IgD-negative memory B cell (primary cell): ENCODE results near the gene KCNH1. TPM values are rescaled to one million over a fixed set of nuclear protein-coding genes. Genes with fewer than 3 reads are reported as not detected.
A peak's percentile ranks its signal among the peaks of the same experiment; 100 is the strongest.

Source experiments
- H3K27ac Mint-ChIP-seq, 3 donors: one replicate each; pipeline ENCODE4 v1.8.0; 2020 to 2022; ENCODE audit warnings: mild to moderate bottlenecking in 3 of 3, mixed read lengths in 3 of 3, moderate library complexity in 1 of 3
- H3K27me3 Mint-ChIP-seq: one replicate; pipeline ENCODE4 v1.8.0; 2021; ENCODE audit warnings: mixed read lengths
- H3K36me3 Mint-ChIP-seq: one replicate; pipeline ENCODE4 v1.8.0; 2020; ENCODE audit warnings: mild to moderate bottlenecking, mixed read lengths
- H3K4me1 Mint-ChIP-seq, 3 donors: one replicate each; pipeline ENCODE4 v1.8.0; 2020 to 2022; ENCODE audit warnings: mixed read lengths in 3 of 3, mild to moderate bottlenecking in 1 of 3
- H3K4me3 Mint-ChIP-seq, 4 donors: one replicate each; pipeline ENCODE4 v1.8.0; 2020 to 2022; ENCODE audit warnings: mild to moderate bottlenecking in 4 of 4, mixed read lengths in 4 of 4, moderate library complexity in 3 of 4
- H3K9me3 Mint-ChIP-seq, 3 donors: one replicate each; pipeline ENCODE4 v1.8.0; 2020 to 2021; ENCODE audit warnings: mixed read lengths in 3 of 3, mild to moderate bottlenecking in 1 of 3
- polyA plus RNA-seq: library from polyadenylated mRNA; unstranded; fragments of 300-500 nt; fragmentation: Illumina TruSeq; gene quantifications from one replicate; pipeline ENCODE4 v1.2.3, GENCODE V29; 2021

Gene KCNH1
- polyA plus RNA-seq, 1 donor from 2014 or later = 0.14 TPM

DNA sequence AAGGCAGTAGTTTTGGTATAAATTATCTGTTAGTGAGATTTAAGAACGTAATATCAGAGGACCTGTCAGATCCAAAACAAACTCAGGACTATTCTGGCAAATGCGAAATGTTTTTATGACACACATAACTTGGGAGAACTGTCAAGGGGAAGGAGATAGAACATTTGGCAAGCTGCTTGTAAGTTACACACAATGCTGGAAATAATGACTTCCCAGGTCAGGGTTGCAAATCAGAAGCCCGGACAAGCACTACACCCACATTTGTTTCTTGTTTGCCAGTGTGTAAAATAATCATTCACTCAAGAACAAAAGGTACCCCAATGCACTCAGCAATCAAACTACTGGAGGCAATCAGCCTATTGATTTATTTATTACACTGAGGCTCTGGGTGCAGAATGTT, 354.7 kb downstream of the KCNH1 start:
- Mint-ChIP-seq H3K27me3 (peaks cover 16% of the 10 kb centered on the region), H3K36me3 (peaks cover 2% of the 10 kb centered on the region), H3K9me3 (no peaks in the 10 kb centered on the region), H3K4me1 (no peaks in the 10 kb centered on the region), H3K27ac (no peak overlapping the region), H3K4me3 (no peak overlapping the region)

DNA sequence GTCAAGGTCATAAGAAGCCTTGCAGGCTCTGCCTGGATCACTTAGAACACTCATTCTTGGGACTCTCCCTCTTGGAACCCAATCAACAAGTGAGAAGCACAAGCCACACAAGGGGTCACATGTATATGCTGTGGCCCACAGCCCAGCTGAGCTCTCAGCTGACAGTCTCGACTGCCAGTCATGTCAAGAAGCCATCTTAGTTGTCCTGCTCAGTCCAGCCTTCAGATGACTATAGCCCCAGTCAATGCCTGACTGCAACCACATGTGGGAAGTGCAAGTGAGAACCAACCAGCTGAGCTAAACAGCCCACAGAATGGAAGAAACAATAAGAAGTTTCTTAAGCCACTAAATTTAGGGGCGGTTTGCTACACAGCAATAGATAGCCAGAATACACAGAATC, 356.0 kb downstream of the KCNH1 start:
- Mint-ChIP-seq H3K27ac (no peak overlapping the region), H3K9me3 (no peaks in the 10 kb centered on the region), H3K36me3 (peaks cover 2% of the 10 kb centered on the region), H3K27me3 (peaks cover 21% of the 10 kb centered on the region), H3K4me3 (no peak overlapping the region), H3K4me1 (no peaks in the 10 kb centered on the region)

DNA sequence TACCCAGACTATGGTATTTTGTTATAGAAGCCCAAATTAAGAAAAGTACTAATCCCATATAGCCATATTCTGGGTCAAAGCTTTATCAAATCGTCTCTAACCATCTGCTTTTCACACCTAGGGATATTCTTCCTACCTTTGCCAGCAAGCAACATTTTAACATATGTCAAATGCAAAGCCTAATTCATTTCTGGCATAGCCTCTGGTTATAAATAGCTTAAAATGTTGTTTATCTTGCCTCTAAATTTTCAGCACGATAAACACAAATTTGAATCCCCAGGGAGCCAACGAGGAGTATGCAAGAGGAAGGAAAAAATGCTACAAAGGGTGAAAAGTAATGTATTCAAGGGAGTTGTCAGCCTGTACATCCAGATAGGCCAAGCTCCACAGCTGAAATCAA, 357.2 kb downstream of the KCNH1 start:
- Mint-ChIP-seq H3K9me3 (no peaks in the 10 kb centered on the region), H3K4me3 (no peak overlapping the region), H3K27ac (no peak overlapping the region), H3K36me3 (peaks cover 2% of the 10 kb centered on the region), H3K4me1 (no peaks in the 10 kb centered on the region), H3K27me3 (peaks cover 18% of the 10 kb centered on the region)

DNA sequence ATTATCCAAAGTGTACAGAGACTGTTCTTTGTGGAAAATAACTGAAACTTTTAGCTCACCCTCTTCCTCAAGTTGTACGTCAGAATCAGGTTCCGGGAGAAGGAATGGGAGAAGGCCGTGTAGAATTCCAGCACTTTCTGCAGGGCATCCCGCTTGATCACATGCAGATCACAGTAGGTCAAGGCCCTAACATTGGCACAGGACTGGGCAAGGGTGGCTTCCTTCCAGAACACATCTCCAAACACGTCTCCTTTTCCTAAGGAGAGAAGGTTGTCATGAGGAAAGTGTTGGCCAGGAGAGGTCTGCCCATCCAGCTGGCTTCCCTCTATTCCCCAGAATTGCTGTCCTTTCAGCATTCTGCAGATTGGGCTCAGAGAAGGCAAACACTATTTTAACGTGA, 358.7 kb downstream of the KCNH1 start:
- H3K27me3 Mint-ChIP-seq = peaks cover 15% of the 10 kb centered on the region
- H3K27ac Mint-ChIP-seq = no peak overlapping the region
- no peak overlapping the region for H3K4me3 Mint-ChIP-seq
- H3K36me3 Mint-ChIP-seq = peaks cover 2% of the 10 kb centered on the region
- H3K9me3 Mint-ChIP-seq = no peaks in the 10 kb centered on the region
- H3K4me1 Mint-ChIP-seq = no peaks in the 10 kb centered on the region

DNA sequence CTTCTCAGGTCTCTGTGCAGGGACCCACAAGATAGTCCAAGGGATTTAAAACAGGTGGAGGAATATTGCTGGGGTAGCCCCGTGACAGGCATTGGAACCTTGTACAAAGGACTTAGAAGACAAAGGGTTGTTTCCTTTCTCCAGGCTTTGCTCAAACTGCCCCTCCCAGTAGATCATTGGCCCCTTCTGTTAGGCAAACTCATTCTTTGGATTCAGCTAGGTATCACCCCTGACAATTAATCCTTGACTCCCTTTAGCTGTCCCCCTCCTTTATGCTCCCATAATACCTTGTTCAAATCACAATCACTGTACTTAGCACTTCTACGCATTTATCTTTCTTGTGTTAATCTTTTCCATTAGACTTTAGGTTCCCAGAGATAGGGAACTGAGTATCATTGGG, 360.5 kb downstream of the KCNH1 start:
- H3K4me3 Mint-ChIP-seq = no peak overlapping the region
- no peaks in the 10 kb centered on the region for H3K9me3 Mint-ChIP-seq

DNA sequence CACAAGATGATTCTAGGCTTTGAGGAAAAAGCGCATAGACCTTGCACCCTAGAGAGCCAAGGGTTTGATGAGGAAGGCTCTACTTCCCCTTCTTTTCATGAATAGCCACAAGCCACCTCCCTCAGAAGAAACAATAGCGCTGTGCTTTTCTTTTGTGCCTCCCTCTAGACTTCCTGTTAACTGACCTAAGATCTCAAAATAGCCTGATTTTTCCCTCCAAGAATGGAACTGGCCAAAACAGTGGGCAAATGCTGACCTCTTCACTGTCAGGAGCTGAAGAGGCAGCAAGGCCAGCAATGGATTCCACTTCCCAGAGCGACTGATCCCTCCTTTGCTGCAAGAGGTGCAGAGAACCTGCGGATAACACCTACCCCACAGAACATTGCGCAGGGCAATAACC, 362.8 kb downstream of the KCNH1 start:
- H3K9me3 Mint-ChIP-seq = no peaks in the 10 kb centered on the region
- H3K4me1 Mint-ChIP-seq = no peaks in the 10 kb centered on the region
- H3K4me3 Mint-ChIP-seq = no peak overlapping the region
- H3K27me3 Mint-ChIP-seq = peaks cover 14% of the 10 kb centered on the region
- H3K36me3 Mint-ChIP-seq = no peaks in the 10 kb centered on the region
- no peak overlapping the region for H3K27ac Mint-ChIP-seq

More for the DNA sequence above, 360.5 kb downstream of the KCNH1 start:
- peaks cover 18% of the 10 kb centered on the region for H3K27me3 Mint-ChIP-seq
- H3K27ac Mint-ChIP-seq = no peak overlapping the region
- no peaks in the 10 kb centered on the region for H3K4me1 Mint-ChIP-seq
- H3K36me3 Mint-ChIP-seq = no peaks in the 10 kb centered on the region

DNA sequence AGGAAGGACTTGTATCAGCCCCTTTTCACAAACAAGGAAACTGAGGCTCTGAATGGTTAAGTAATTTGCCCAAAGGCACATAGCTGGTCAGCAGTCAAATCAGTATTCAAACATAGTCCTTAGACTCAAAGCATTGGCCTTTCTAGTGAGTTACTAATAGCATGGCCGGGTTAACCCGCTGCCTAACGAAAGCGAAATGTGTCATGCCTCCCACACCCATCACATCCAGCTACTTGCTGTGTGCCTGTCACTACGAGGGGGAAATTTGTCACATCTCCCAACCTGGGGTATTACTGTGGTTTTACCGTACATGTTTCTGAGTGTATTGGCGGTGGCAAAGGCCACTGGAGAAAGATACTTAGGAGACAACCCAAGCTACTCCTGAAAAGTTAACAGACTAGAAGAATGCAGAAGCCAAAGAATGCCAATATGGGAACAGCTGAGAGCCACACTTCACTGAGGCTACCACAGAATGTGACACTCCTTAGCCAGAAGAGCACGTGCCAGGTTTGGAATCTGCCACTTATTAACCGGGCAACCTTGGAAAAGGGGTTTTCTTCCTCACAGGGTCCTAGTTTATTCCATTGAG, 363.5 kb downstream of the KCNH1 start:
- Mint-ChIP-seq H3K4me3 (no peak overlapping the region), H3K9me3 (no peaks in the 10 kb centered on the region), H3K4me1 (no peaks in the 10 kb centered on the region), H3K36me3 (no peaks in the 10 kb centered on the region), H3K27ac (no peak overlapping the region), H3K27me3 (peaks cover 11% of the 10 kb centered on the region)

DNA sequence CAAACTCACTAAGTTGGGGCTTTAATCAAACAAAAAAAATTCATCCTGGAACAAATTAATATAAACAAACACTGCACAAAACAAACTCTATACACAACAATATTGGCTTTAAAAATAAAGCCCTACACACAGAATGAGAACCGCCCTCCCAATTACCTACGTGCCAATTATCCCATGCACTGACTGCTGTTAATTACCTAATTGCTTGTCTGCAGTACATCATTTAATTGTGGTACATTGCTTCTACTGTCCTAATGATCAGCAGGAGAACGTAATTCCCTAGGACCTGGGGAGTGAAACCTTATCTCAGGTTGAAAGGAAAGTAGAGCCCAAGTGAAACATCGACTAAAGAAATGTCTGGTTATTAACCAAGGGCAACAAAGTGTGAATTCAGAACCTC, 364.5 kb downstream of the KCNH1 start:
- Mint-ChIP-seq H3K9me3 (no peaks in the 10 kb centered on the region), H3K36me3 (no peaks in the 10 kb centered on the region), H3K27ac (no peak overlapping the region), H3K4me3 (no peak overlapping the region), H3K4me1 (no peaks in the 10 kb centered on the region), H3K27me3 (peaks cover 11% of the 10 kb centered on the region)

DNA sequence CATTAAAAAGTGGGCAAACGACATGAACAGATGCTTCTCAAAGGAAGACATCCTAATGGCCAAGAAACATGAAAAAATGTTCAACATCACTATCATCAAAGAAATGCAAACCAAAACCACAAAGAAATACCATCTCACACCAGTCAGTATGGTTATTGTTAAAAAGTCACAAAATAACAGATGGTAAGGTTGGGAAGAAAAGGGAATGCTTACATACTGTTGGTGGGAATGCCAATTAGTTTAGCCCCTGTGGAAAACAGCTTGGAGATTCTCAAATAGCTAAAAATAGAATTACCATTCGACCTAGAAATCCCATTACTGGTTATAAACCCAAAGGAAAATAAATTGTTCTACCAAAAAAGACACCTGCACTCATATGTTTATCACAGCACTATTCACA, 369.4 kb downstream of the KCNH1 start:
- no peaks in the 10 kb centered on the region for H3K4me1 Mint-ChIP-seq
- peaks cover 6% of the 10 kb centered on the region for H3K27me3 Mint-ChIP-seq
- no peak overlapping the region for H3K27ac Mint-ChIP-seq
- peaks cover 2% of the 10 kb centered on the region for H3K36me3 Mint-ChIP-seq
- H3K9me3 Mint-ChIP-seq = peaks cover 0 to 5% (median 2%) of the 10 kb centered on the region in 3 donors
- peak overlapping the region in 1 of 4 donors; percentile 42 for H3K4me3 Mint-ChIP-seq

DNA sequence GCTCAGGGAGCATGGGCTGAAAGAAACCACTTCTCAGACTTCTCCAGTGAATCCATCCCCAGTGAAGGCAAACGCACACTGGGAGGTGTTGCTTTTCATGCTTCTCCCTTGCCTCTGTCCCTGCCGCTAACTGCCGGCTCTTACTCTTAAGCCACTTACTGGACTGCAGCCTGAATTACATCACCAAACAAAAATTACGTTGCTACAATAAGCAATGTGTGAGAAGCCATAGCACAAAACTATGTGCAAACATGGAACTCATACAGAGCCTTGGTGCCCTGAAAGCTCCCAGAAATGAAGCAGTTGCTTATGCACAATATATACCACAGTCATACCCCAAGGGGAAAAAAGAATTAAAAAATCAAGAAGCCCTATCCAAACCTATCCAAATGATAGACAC, 375.2 kb downstream of the KCNH1 start:
- Mint-ChIP-seq H3K36me3 (no peaks in the 10 kb centered on the region), H3K4me3 (no peak overlapping the region), H3K9me3 (peaks cover 0 to 5% (median 3%) of the 10 kb centered on the region in 3 donors), H3K27ac (no peak overlapping the region), H3K27me3 (peaks cover 8% of the 10 kb centered on the region), H3K4me1 (no peaks in the 10 kb centered on the region)

DNA sequence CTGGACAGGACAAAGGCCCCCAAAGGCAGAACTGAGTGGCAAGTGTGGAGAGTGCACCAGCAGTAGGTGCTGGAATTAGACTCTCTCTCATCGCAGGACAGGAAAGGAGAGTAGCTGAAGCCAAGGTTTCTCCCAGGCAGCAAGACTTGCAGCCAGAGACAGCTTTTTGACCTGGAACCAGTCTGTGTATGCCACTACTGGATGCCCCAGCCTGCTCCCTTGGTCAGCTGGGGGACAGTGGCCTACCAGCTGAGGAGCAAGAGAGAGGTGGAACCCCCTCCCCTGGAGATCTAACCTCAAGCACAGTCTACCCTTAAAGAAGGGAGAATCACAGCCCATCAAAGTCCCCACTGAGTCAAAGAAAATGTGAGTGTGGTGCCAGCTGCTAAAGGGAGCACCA, 375.7 kb downstream of the KCNH1 start:
- Mint-ChIP-seq H3K9me3 (peaks cover 0 to 5% (median 3%) of the 10 kb centered on the region in 3 donors), H3K4me3 (no peak overlapping the region), H3K4me1 (no peaks in the 10 kb centered on the region), H3K36me3 (no peaks in the 10 kb centered on the region), H3K27me3 (peaks cover 8% of the 10 kb centered on the region), H3K27ac (peak overlapping the region in 1 of 3 donors; percentile 54)

DNA sequence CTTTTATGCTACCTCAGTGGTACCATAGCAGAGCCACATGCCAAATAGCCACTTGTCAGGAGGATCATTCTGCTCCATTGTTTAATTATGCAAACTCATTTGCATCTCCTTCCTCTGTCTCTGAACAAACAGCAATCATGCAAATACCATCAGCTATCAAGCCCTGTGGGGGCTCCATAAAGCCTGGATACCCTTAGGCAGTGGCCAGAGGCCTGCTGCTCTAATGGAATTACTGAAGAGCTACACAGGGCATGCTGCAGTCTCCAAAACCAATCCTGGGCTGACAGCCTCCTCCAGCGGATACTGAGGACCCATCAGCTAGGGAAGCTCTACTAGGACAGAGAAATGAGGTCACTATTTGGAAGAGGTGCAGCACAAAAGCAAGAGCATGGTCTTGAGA, 376.3 kb downstream of the KCNH1 start:
- Mint-ChIP-seq H3K4me3 (no peak overlapping the region), H3K36me3 (no peaks in the 10 kb centered on the region), H3K27ac (no peak overlapping the region), H3K9me3 (peaks cover 0 to 5% (median 3%) of the 10 kb centered on the region in 3 donors), H3K27me3 (peaks cover 8% of the 10 kb centered on the region), H3K4me1 (no peaks in the 10 kb centered on the region)

DNA sequence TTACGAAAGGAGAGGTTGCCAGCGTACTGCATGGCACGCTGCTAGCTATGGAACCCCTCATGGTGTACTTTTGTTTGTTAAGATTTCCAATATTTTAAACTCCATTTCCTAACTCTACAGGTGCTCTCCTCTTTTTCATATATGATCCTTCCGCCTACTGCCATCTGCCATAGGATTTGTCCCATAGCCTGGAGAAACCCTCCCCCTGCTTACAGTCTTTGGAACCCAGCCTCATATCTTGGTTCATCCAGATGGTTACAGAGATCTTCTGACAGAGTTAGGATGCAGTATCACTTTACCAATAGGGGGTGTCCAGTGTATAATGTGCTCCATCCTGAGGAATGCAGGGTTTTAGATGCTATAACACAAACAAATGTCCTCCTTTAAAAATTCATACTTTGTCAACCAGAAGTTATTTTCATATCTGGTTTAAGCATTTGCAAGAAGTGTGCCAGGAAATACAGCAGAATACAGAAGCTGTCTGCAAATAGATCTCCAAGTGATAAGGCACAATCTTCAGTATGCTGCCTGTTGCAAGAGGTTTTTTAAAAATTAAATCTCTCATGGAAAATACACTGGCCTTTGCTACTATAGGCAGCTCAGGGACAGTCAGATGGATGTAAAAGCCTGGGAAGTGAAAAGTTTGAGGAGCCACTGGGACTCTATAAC, 377.8 kb downstream of the KCNH1 start:
- H3K9me3 Mint-ChIP-seq = peaks cover 0 to 3% (median 0%) of the 10 kb centered on the region in 3 donors
- H3K27ac Mint-ChIP-seq = no peak overlapping the region
- no peaks in the 10 kb centered on the region for H3K36me3 Mint-ChIP-seq
- peaks cover 7% of the 10 kb centered on the region for H3K27me3 Mint-ChIP-seq
- H3K4me3 Mint-ChIP-seq = no peak overlapping the region
- no peaks in the 10 kb centered on the region for H3K4me1 Mint-ChIP-seq

DNA sequence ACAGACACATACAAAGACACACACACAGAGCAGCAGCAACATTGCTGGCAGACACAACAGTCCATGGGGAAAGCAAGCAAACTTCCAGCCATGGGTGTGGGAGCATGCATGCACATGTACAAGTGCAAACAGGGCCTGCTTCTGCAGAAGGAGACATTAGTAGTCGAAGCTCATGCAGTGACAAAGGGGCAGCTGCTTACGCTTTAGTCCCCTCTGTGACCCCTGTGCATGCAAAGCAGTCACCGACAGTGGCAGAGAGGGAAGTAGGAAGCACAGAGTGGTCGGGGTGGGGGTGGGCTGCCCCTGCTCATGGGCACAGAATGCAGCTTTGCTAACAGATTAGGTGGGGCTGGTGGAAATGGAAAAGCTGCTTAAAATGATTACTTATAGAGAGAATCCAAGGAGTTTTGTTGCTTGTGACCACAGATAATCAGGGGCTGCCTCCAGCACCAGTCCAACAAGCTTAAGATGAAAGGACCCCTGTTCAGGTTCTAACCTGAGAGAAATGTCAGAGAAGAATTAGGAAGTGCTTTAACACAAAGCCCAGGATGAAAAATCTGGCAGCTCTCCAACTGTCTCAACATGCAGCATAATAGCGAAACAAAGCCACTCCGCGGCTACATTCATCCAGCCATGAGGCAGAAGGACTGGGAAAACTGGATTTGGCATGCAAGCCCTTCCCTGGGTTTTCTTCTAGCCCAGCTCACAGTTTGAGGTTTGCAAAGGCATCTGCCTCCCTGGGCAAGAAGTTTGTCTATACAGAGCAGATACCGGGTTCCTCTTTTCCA, 378.9 kb downstream of the KCNH1 start:
- Mint-ChIP-seq H3K27me3 (peaks cover 7% of the 10 kb centered on the region), H3K36me3 (no peaks in the 10 kb centered on the region), H3K9me3 (peaks cover 0 to 3% (median 0%) of the 10 kb centered on the region in 3 donors), H3K27ac (no peak overlapping the region), H3K4me3 (no peak overlapping the region), H3K4me1 (no peaks in the 10 kb centered on the region)

DNA sequence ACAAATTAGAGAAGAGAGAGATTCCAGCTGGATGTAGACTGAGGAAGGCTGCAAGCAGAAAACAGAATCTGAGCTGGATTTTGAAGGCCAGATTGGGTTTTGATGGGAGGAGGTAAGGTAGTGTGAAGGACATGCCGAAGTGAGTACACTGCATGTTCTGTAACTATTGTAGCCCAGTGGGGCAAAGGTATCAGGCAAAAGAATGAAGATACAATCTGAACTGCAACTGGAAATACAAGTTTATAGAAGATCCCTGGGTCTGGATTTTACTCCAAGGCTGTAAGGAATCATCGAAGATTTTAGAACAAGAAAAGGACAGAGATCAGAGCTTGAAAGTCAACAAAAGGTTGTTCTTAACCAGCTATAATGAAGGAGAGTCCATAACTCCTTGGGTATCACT, 382.0 kb downstream of the KCNH1 start:
- H3K9me3 Mint-ChIP-seq = no peaks in the 10 kb centered on the region
- H3K36me3 Mint-ChIP-seq = no peaks in the 10 kb centered on the region
- H3K4me3 Mint-ChIP-seq = no peak overlapping the region
- peaks cover 4% of the 10 kb centered on the region for H3K27me3 Mint-ChIP-seq
- H3K27ac Mint-ChIP-seq = no peak overlapping the region
- no peaks in the 10 kb centered on the region for H3K4me1 Mint-ChIP-seq
